MCF 10A (cell line): ENCODE measurements around the gene FUOM. TPM values are rescaled to one million over a fixed set of nuclear protein-coding genes. Genes with fewer than 3 reads are reported as not detected.

Source experiments
- BruUV-seq: library from RNA; stranded (reverse); fragments of 400-500 nt; replicated peaks from 2 replicates; lab custom pipeline; 2021; lab: Mats Ljungman, UMichigan
- CTCF ChIA-PET: fragments of 300-600 bp; sonication (Branson Sonifier 250); formaldehyde crosslinking; extraction: SDS; loops from one replicate; lab custom pipeline; 2021; ENCODE audit warnings: antibody characterized with exemption, inconsistent platforms; lab: Yijun Ruan, JAX
- POLR2A ChIA-PET: fragments of 300-600, 350-650 bp; sonication (Branson Sonifier 250); formaldehyde crosslinking; extraction: SDS; loops from one replicate; lab custom pipeline; 2020; ENCODE audit warnings: antibody characterized with exemption, inconsistent platforms; lab: Yijun Ruan, JAX
- DNase-seq: peaks from one replicate; pipeline ENCODE4 v3.0.0-alpha.2; 2018; ENCODE audit not compliant: unreplicated experiment
- H3K27ac Mint-ChIP-seq: one replicate; pipeline ENCODE4 v1.8.0; 2022; ENCODE audit warnings: mild to moderate bottlenecking, low read depth, mixed read lengths; ENCODE audit not compliant: unreplicated experiment
- H3K27me3 Mint-ChIP-seq: one replicate; pipeline ENCODE4 v1.8.0; 2022; ENCODE audit warnings: mixed read lengths; ENCODE audit not compliant: insufficient read depth, unreplicated experiment
- H3K36me3 Mint-ChIP-seq: one replicate; pipeline ENCODE4 v1.8.0; 2022; ENCODE audit warnings: mild to moderate bottlenecking, moderate library complexity, mixed read lengths; ENCODE audit not compliant: insufficient read depth, unreplicated experiment
- H3K4me1 Mint-ChIP-seq: one replicate; pipeline ENCODE4 v1.8.0; 2022; ENCODE audit warnings: mixed read lengths; ENCODE audit not compliant: insufficient read depth, unreplicated experiment
- H3K4me3 Mint-ChIP-seq: one replicate; pipeline ENCODE4 v1.8.0; 2022; ENCODE audit warnings: mild to moderate bottlenecking, moderate library complexity, mixed read lengths; ENCODE audit not compliant: unreplicated experiment
- H3K9me3 Mint-ChIP-seq: one replicate; pipeline ENCODE4 v1.8.0; 2022; ENCODE audit warnings: mixed read lengths; ENCODE audit not compliant: unreplicated experiment
- CTCF ChIP-seq: fragments of 200-600 bp; IDR thresholded peaks from one replicate; pipeline ENCODE4 v1.8.0; 2022; ENCODE audit warnings: antibody characterized with exemption, mild to moderate bottlenecking; ENCODE audit not compliant: unreplicated experiment
- intact Hi-C: fragments of 100-400 bp; cut with micrococcal nuclease; formaldehyde crosslinking; loops from 2 replicates; pipeline ENCODE4 v1.14.1; 2022
- total RNA-seq: library from RNA; stranded (reverse); gene quantifications from 2 replicates; pipeline ENCODE4 v1.2.3, GENCODE V29; 2022

FUOM gene
- total RNA-seq, 1 experiment from 2014 or later: 22.6 TPM

GRCh38 chr10:133350283-133350949 is 7.4 kb downstream of the FUOM start:
- Mint-ChIP-seq H3K9me3 (no peaks in the 10 kb centered on the region), H3K27ac (no peak overlapping the region), H3K36me3 (peaks cover 10% of the 10 kb centered on the region), H3K4me3 (no peak overlapping the region), H3K27me3 (no peaks in the 10 kb centered on the region), H3K4me1 (peaks cover 6% of the 10 kb centered on the region)
- CTCF ChIA-PET: interaction anchor here (0.5 to 0.7 kb wide), 2 partner anchors 21 to 263 kb away, joined by 3 read pairs; no protein-coding TSS in a partner anchor
- POLR2A ChIA-PET: no interaction called here
- DNase-seq: no peak
- TF ChIP-seq CTCF: no peak
- no TSS peak for BruUV-seq
- intact Hi-C loops: no loop called here

- H3K27ac Mint-ChIP-seq: no peak overlapping the region
- H3K36me3 Mint-ChIP-seq: peaks cover 10% of the 10 kb centered on the region
- ChIA-PET CTCF (no interaction called here), POLR2A (no interaction called here)
- no peaks in the 10 kb centered on the region for H3K27me3 Mint-ChIP-seq
- H3K9me3 Mint-ChIP-seq: no peaks in the 10 kb centered on the region
- intact Hi-C loops: no loop called here
- peaks cover 6% of the 10 kb centered on the region for H3K4me1 Mint-ChIP-seq
- no TSS peak for BruUV-seq
- no peak for DNase-seq
- no peak overlapping the region for H3K4me3 Mint-ChIP-seq
- no peak for TF ChIP-seq CTCF
Measured at GRCh38 chr10:133349577-133350011, 8.2 kb downstream of the FUOM start.

GRCh38 chr10:133349160-133349568 is 8.7 kb downstream of the FUOM start:
- intact Hi-C loops: no loop called here
- no peak for TF ChIP-seq CTCF
- no peak overlapping the region for H3K4me3 Mint-ChIP-seq
- H3K36me3 Mint-ChIP-seq: peaks cover 10% of the 10 kb centered on the region
- ChIA-PET POLR2A (no interaction called here), CTCF (no interaction called here)
- H3K4me1 Mint-ChIP-seq: peaks cover 6% of the 10 kb centered on the region
- H3K9me3 Mint-ChIP-seq: no peaks in the 10 kb centered on the region
- DNase-seq: no peak
- H3K27me3 Mint-ChIP-seq: no peaks in the 10 kb centered on the region
- no TSS peak for BruUV-seq
- H3K27ac Mint-ChIP-seq: no peak overlapping the region

GRCh38 chr10:133347710-133348517 is 9.9 kb downstream of the FUOM start:
- peaks cover 6% of the 10 kb centered on the region for H3K4me1 Mint-ChIP-seq
- CTCF ChIA-PET: interaction anchor here (0.7 to 1.7 kb wide), 2 partner anchors 14 to 18 kb away, joined by 3 to 11 read pairs; no protein-coding TSS in a partner anchor
- intact Hi-C loops: no loop called here
- POLR2A ChIA-PET: interaction anchor here (0.7 kb wide), 1 partner anchor 9 kb away, joined by 3 read pairs; the partner anchor contains the start of gene FUOM
- H3K9me3 Mint-ChIP-seq: no peaks in the 10 kb centered on the region
- peaks cover 10% of the 10 kb centered on the region for H3K36me3 Mint-ChIP-seq
- H3K4me3 Mint-ChIP-seq: no peak overlapping the region
- BruUV-seq: no TSS peak
- no peak for DNase-seq
- no peak for TF ChIP-seq CTCF
- no peaks in the 10 kb centered on the region for H3K27me3 Mint-ChIP-seq
- no peak overlapping the region for H3K27ac Mint-ChIP-seq
